Kidney epithelial cell (primary cell): ENCODE results near the gene HIGD1C. TPM values are rescaled to one million over a fixed set of nuclear protein-coding genes. Genes with fewer than 3 reads are reported as not detected.
A peak's percentile ranks its signal among the peaks of the same experiment; 100 is the strongest.

Experiments used
- DNase-seq: peaks from one replicate; pipeline ENCODE4 v3.0.0-alpha.2; 2010; ENCODE audit warnings: low read depth
- H3K27me3 ChIP-seq: 2 replicates; pipeline ENCODE4 v1.6.0; 2011; ENCODE audit warnings: low read length; ENCODE audit not compliant: control insufficient read depth, insufficient read depth
- H3K36me3 ChIP-seq: 2 replicates; pipeline ENCODE4 v1.5.1; 2011; ENCODE audit warnings: low read length; ENCODE audit not compliant: control insufficient read depth, insufficient read depth
- H3K4me3 ChIP-seq: 2 replicates; pipeline ENCODE4 v1.5.1; 2011; ENCODE audit warnings: low read depth, mild to moderate bottlenecking, control low read depth, low read length
- total RNA-seq: library from RNA; depleted of rRNA; stranded (reverse); fragments of >200 nt; gene quantifications from 2 replicates; pipeline ENCODE4 v1.2.3, GENCODE V29; 2015
- TF ChIP-seq, protein P1 (sequence below): IDR thresholded peaks from 2 replicates; pipeline ENCODE4 v1.5.1; 2011; ENCODE audit warnings: mild to moderate bottlenecking, moderate library complexity, low read length, control low read depth, inconsistent platforms; ENCODE audit not compliant: insufficient read depth, poor library complexity, severe bottlenecking

Gene HIGD1C
- total RNA-seq, 1 donor from 2014 or later: not detected

DNA sequence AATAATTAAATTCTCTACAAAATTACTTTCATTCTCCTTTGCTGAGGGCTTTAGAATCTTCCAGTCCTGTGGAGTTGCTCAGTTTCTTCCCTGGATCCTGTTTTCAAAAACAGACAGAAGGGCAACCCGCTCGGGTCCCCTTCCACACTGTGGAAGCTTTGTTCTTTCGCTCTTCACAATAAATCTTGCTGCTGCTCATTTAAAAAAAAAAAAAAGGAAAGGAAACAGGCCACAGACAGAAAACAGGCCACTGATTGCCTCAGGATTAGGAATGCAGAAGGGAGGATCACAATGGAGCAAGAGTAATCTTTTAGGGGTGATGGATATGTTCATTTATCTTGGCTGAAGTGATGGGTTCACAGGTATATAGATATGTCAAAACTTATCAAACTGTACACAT is 29.5 kb upstream of the HIGD1C start:
- TF ChIP-seq, protein P1, sequence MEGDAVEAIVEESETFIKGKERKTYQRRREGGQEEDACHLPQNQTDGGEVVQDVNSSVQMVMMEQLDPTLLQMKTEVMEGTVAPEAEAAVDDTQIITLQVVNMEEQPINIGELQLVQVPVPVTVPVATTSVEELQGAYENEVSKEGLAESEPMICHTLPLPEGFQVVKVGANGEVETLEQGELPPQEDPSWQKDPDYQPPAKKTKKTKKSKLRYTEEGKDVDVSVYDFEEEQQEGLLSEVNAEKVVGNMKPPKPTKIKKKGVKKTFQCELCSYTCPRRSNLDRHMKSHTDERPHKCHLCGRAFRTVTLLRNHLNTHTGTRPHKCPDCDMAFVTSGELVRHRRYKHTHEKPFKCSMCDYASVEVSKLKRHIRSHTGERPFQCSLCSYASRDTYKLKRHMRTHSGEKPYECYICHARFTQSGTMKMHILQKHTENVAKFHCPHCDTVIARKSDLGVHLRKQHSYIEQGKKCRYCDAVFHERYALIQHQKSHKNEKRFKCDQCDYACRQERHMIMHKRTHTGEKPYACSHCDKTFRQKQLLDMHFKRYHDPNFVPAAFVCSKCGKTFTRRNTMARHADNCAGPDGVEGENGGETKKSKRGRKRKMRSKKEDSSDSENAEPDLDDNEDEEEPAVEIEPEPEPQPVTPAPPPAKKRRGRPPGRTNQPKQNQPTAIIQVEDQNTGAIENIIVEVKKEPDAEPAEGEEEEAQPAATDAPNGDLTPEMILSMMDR: no peak
- DNase-seq: no peak
- no peaks in the 10 kb centered on the region for H3K27me3 ChIP-seq
- no peaks in the 10 kb centered on the region for H3K36me3 ChIP-seq
- no peak overlapping the region for H3K4me3 ChIP-seq

- DNase-seq: no peak
- H3K4me3 ChIP-seq: no peak overlapping the region
- H3K27me3 ChIP-seq: no peaks in the 10 kb centered on the region
- TF ChIP-seq, protein P1: no peak
- no peaks in the 10 kb centered on the region for H3K36me3 ChIP-seq
Measured at GRCh38 chr12:50923361-50924130, 28.8 kb upstream of the HIGD1C start.

DNA sequence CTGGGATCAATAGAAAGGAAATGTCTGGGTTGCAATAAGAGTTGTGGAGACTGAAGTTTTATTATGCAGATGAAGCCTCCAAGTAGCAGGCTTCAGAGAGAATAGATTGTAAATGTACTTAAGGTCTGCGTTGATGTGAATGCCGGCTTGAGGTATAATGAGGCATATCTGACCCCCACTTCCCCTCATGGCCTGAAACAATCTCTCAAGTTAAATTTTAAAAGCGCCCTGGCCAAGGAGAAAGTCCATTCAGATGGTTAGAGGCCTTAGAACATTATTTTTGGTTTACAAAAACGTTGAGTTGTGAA is 28.3 kb upstream of the HIGD1C start:
- Histone ChIP-seq H3K27me3 (no peaks in the 10 kb centered on the region), H3K36me3 (no peaks in the 10 kb centered on the region), H3K4me3 (peak overlapping the region; percentile 3)
- TF ChIP-seq, protein P1: no peak
- no peak for DNase-seq

GRCh38 chr12:50924439-50925341 is 27.7 kb upstream of the HIGD1C start:
- TF ChIP-seq, protein P1: no peak
- Histone ChIP-seq H3K27me3 (no peaks in the 10 kb centered on the region), H3K36me3 (no peaks in the 10 kb centered on the region), H3K4me3 (peak overlapping the region; percentile 36)
- DNase-seq: peak; percentile 48

DNA sequence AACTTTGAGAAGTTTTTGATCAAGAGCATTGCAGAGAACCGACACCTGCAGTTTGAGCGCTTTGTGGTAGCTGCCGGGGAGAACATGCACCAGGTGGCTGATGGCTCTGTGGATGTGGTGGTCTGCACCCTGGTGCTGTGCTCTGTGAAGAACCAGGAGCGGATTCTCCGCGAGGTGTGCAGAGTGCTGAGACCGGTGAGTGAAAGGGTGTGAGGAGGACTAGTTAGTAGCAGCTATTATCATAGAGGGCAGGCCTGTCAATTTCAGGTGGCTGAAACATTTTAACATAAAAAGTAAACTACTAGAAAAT is 27.0 kb upstream of the HIGD1C start:
- Histone ChIP-seq H3K4me3 (peak overlapping the region; percentile 36), H3K27me3 (no peaks in the 10 kb centered on the region), H3K36me3 (no peaks in the 10 kb centered on the region)
- DNase-seq: no peak
- TF ChIP-seq, protein P1: no peak

DNA sequence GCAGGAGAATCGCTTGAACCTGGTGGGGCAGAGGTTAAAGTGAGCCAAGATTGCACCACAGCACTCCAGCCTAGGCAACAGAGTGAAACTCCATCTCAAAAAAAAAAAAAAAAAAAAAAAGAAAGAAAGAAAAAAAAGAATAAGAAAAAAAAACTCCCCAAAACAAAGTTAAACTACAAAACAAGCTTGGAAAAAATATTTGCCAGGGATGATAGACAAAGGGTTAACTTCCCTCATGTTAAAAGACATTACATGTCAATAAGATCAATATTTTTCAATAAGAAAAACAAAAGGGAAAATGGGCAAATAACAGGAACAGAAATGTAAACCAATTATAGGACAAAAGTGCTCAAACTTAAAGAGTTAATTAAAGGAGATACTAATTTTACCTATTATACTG is 26.4 kb upstream of the HIGD1C start:
- DNase-seq: no peak
- Histone ChIP-seq H3K36me3 (no peaks in the 10 kb centered on the region), H3K27me3 (no peaks in the 10 kb centered on the region), H3K4me3 (no peak overlapping the region)
- TF ChIP-seq, protein P1: no peak
